Lung microvascular endothelial cell (primary cell): ENCODE data around the gene YEATS2. TPM values are rescaled to one million over a fixed set of nuclear protein-coding genes. Genes with fewer than 3 reads are reported as not detected.
A peak's percentile ranks its signal among the peaks of the same experiment; 100 is the strongest.

Experiments used
- DNase-seq, 2 donors: peaks; one replicate each; pipeline versions ENCODE4 v3.0.0 to v3.0.0-alpha.2; 2010; ENCODE audit warnings: low read depth in 2 of 2
- total RNA-seq: library from RNA; depleted of rRNA; stranded (reverse); fragments of >200 nt; gene quantifications from 2 replicates; pipeline ENCODE4 v1.2.1, GENCODE V29; 2014

YEATS2 gene
- total RNA-seq, 1 donor from 2014 or later: 32.1 TPM

DNA sequence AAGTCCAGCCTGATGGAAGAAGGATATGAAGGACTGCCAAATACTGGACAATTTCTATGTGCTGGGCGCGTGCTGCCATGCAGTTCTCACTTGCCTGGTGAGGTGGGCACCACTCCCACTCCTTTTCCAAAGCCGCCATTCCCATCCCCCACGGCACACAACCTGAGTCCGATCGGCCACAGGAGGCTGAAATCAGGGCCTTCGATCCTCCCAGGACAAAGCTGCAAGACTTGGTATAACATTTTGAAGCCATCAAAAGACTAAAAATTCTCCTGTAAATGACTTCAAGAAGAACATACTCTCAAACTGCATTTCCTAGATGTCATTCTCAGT is 130.9 kb downstream of the YEATS2 start:
- no peak for DNase-seq

DNA sequence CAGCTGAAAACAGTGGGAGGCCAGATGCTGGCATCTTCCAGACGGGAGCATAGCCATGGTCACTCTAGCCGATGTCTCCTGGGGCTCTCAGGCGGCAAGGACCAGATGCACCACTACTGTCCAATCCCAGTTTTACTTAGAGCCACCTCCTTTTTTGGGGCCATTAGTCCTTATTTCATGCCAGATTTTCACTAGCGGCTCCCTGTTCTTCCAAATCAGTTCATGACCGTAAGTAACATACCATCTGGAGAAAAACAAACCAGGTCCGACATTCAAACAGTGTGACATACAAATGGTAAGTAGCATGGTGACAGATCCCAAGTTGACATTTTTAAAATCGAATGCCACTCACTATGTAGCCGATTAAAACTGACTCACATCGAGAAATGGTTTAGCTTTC is 131.9 kb downstream of the YEATS2 start:
- DNase-seq: no peak

GRCh38 chr3:183830187-183830586 is 132.6 kb downstream of the YEATS2 start:
- no peak for DNase-seq

DNA sequence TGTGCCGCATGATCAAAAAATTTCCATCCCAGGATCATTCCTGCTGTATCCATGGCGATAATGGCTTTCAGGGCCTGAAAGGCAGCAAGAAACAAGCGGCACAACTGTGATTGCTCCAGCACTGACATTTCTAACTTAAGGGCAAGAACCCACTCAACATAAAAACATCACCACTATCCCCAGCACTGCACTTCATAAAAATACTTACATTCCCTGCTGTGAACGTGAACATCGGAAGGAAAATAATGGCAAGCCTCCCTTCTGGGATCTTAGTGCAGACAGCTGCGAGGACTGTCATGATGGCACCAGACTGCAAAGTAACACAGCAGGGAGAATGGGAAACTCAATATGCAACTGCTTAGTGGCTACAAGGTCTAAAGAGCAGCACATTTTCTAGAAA is 135.9 kb downstream of the YEATS2 start:
- DNase-seq: no peak

GRCh38 chr3:183837390-183837789 is 139.8 kb downstream of the YEATS2 start:
- DNase-seq: no peak

DNA sequence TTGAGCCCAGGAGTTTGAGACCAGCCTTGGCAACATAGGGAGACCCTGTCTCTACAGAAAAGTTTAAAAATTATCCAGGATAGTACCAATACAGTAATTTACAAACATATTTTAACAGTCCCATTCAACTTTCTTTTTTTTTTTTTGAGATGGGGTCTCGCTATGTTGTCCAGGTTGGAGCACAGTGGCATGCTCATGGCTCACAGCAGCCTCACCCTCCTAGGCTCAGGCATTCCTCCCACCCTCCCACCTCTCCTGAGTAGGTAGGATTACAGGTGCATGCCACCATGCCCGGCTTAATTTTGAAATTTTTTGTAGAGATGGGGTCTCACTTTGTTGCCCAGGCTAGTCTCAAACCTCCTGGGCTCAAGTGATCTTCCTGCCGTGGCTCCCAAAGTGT is 140.3 kb downstream of the YEATS2 start:
- no peak for DNase-seq

DNA sequence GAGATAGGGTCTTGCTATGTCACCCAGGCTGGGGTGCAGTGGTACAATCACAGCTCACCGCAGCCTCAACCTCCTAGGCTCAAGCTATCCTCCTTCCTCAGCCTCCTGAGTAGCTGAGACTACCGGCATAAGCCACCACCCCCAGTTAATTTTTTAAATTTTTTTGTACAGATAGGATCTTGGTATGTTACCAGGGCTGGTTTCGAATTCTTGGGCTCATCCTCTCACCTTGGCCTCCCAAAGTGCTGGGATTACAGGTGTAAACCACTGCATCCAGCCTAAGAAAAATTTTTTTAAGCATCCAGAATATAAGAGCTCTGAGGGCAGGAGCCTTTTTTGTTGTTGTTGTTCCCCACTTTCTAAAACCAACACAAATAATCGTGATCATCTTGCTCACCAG is 142.2 kb downstream of the YEATS2 start:
- no peak for DNase-seq

GRCh38 chr3:183844606-183845005 is 147.0 kb downstream of the YEATS2 start:
- peak in 1 of 2 donors; percentile 64 for DNase-seq

DNA sequence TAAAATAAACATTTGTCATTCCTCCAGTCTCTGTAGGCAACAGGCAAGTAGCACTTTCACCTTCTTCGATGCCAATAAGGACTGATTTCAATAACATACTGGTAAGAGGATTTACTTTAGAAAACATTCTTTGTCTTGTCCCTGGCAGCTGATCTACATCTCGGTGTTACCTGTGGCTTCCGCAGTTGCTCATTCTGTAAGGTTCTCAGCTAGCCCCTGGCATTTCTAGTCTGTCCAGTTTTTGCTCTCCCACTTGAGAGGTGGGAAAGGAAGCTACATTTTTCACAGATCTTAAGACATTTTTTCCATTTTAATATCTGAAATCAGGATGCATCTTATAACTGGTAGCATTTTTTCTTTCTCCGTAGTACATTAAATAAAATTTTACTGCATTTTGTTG is 147.5 kb downstream of the YEATS2 start:
- no peak for DNase-seq

DNA sequence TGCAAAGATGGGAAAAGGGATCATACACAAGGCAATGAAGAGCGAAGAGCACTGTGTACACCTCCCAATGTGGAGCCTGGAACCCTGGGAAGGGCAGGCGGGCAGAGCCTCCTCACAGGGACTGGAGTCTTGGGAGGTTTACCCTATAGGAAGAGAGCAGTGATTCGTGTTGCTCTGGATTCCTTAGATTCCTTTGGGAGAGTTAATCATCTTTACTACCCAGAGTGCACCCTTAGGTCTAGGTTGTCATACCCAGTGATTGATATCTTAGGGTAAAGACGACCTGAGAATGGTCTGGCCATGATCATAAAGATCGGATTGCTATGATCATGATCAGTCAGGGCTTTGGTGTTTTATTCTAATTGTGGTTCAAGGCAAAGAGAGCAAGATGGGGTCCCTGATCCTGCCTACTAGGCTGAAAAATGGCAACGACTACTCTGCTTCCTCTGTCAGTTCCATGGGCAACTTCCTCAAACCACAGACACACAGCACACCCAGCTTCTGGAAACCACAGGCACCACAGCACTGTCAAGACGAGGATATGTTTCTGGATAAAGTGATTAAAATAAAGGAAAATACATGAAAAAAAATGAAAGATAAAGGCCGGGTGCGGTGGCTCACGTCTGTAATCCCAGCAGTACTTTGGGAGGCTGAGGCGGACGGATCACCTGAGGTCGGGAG is 148.2 kb downstream of the YEATS2 start:
- no peak for DNase-seq

- no peak for DNase-seq
These were observed 156.9 kb downstream of the YEATS2 start for GRCh38 chr3:183854318-183855035.

GRCh38 chr3:183857863-183858262 is 160.3 kb downstream of the YEATS2 start:
- DNase-seq: no peak

Other genes with a start within 250 kb of the YEATS2 start
- under 0.01 and 2.2 TPM in 2 replicates for gene KLHL6, start 142.1 kb upstream of the YEATS2 start, total RNA-seq
- gene KLHL24, start 62.2 kb upstream of the YEATS2 start, total RNA-seq: 74.3 and 83.3 TPM in 2 replicates
- 0.60 and 1.7 TPM in 2 replicates for gene MAP6D1, start 127.8 kb downstream of the YEATS2 start, total RNA-seq
- gene PARL, start 187.1 kb downstream of the YEATS2 start, total RNA-seq: 27.6 and 30.5 TPM in 2 replicates